Hepatocyte (in vitro differentiated cells): ENCODE measurements around the gene ZBTB42. TPM values are rescaled to one million over a fixed set of nuclear protein-coding genes. Genes with fewer than 3 reads are reported as not detected.

Experiments
- DNase-seq: peaks from one replicate; pipeline ENCODE4 v3.0.0-alpha.2; 2016; ENCODE audit warnings: low spot score
- H2AFZ ChIP-seq: fragments of 200-600 bp; sonication (generic); 2 replicates; pipeline ENCODE4 v1.6.0; 2016; ENCODE audit warnings: antibody characterized with exemption, mild to moderate bottlenecking
- H3K27ac ChIP-seq: fragments of 200-600 bp; sonication (generic); 2 replicates; pipeline ENCODE4 v1.5.1; 2016; ENCODE audit warnings: mild to moderate bottlenecking
- H3K27me3 ChIP-seq: fragments of 200-600 bp; sonication (generic); 2 replicates; pipeline ENCODE4 v1.6.1; 2016
- H3K36me3 ChIP-seq: fragments of 200-600 bp; sonication (generic); replicated peaks from 2 replicates; pipeline ENCODE4 v1.5.1; 2016; ENCODE audit warnings: low read depth; ENCODE audit not compliant: insufficient read depth
- H3K4me1 ChIP-seq: fragments of 200-600 bp; sonication (generic); 2 replicates; pipeline ENCODE4 v1.5.1; 2016; ENCODE audit warnings: mild to moderate bottlenecking, moderate library complexity; ENCODE audit not compliant: insufficient read depth
- H3K4me2 ChIP-seq: fragments of 200-600 bp; sonication (generic); 2 replicates; pipeline ENCODE4 v1.6.0; 2016
- H3K4me3 ChIP-seq: fragments of 200-600 bp; sonication (generic); 2 replicates; pipeline ENCODE4 v1.5.1; 2016; ENCODE audit warnings: mild to moderate bottlenecking
- H3K79me2 ChIP-seq: fragments of 200-600 bp; sonication (generic); 2 replicates; pipeline ENCODE4 v1.6.0; 2017; ENCODE audit warnings: mild to moderate bottlenecking
- H3K9me2 ChIP-seq: fragments of 200-600 bp; sonication (generic); replicated peaks from 2 replicates; pipeline ENCODE4 v1.6.0; 2017; ENCODE audit warnings: mild to moderate bottlenecking; ENCODE audit not compliant: insufficient read depth
- H3K9me3 ChIP-seq: fragments of 200-600 bp; sonication (generic); 2 replicates; pipeline ENCODE4 v1.5.1; 2016; ENCODE audit warnings: low read depth, mild to moderate bottlenecking
- H4K20me1 ChIP-seq: fragments of 200-600 bp; sonication (generic); 2 replicates; pipeline ENCODE4 v1.6.0; 2016; ENCODE audit warnings: mild to moderate bottlenecking; ENCODE audit not compliant: insufficient read depth, poor library complexity, severe bottlenecking
- CTCF ChIP-seq: fragments of 200-600 bp; sonication (generic); IDR thresholded peaks from 2 replicates; pipeline ENCODE4 v1.5.1; 2016; ENCODE audit warnings: antibody characterized with exemption, mild to moderate bottlenecking; ENCODE audit not compliant: poor library complexity
- EZH2 ChIP-seq: fragments of 200-600 bp; sonication (generic); IDR thresholded peaks from 2 replicates; pipeline ENCODE4 v1.6.1; 2016; ENCODE audit warnings: antibody characterized with exemption, mild to moderate bottlenecking, borderline replicate concordance
- EZH2phosphoT487 ChIP-seq: fragments of 200-600 bp; sonication (generic); IDR thresholded peaks from one replicate; pipeline ENCODE4 v1.6.1; 2018; ENCODE audit warnings: antibody characterized with exemption, mild to moderate bottlenecking, low read depth, moderate library complexity; ENCODE audit not compliant: unreplicated experiment, severe bottlenecking
- WGBS: methylation state at CpG from one replicate; pipeline ENCODE4 v1.1.6; 2016; ENCODE audit warnings: low lambda C conversion rate; ENCODE audit errors: missing lambda C conversion rate; 5-methylcytosine and 5-hydroxymethylcytosine counted together
- polyA plus RNA-seq: library from polyadenylated mRNA; unstranded; fragments of >200 nt; fragmentation: Nextera tagmentation; extraction: Ambion mirVana; gene quantifications from 2 replicates; pipeline ENCODE4 v1.2.1, GENCODE V29; 2016
- total RNA-seq: library from RNA; depleted of rRNA; stranded (reverse); fragments of >200 nt; gene quantifications from 2 replicates; pipeline ENCODE4 v1.2.3, GENCODE V29; 2014

The ZBTB42 gene
- total and polyA plus RNA-seq, 2 experiments from 2014 or later, result 3.6 to 8.6 TPM

GRCh38 chr14:104752735-104753527 is 48.0 kb upstream of the ZBTB42 start, which contains the start of gene SIVA1:
Gene SIVA1 (plus strand): TSS chr14:104753147. CDS start chr14:104753202, 55 bp downstream.
- H3K27ac ChIP-seq, result peak within 1 kb of the TSS; percentile 92
- peak within 1 kb of the TSS; percentile 97 for H3K4me2 ChIP-seq
- no peaks in the 10 kb centered on the region for H3K36me3 ChIP-seq
- peaks cover 49% of the 10 kb centered on the region for H3K79me2 ChIP-seq
- H3K9me3 ChIP-seq, result no peaks in the 10 kb centered on the region
- H4K20me1 ChIP-seq, result peaks cover 26% of the 10 kb centered on the region
- DNase-seq, result peak; percentile 99
- H2AFZ ChIP-seq, result peak within 1 kb of the TSS; percentile 37
- no peaks in the 10 kb centered on the region for H3K27me3 ChIP-seq
- under 1% methylated on average over 78 of the region's 95 CpGs for WGBS
- TF ChIP-seq EZH2 (no peak), EZH2phosphoT487 (no peak), CTCF (no peak)
- H3K4me3 ChIP-seq, result peak within 1 kb of the TSS; percentile 53
- H3K4me1 ChIP-seq, result peaks cover 25% of the 10 kb centered on the region
- H3K9me2 ChIP-seq, result no peaks in the 10 kb centered on the region

- Histone ChIP-seq H4K20me1 (peaks cover 26% of the 10 kb centered on the region), H2AFZ (peak overlapping the region; percentile 37), H3K79me2 (peaks cover 56% of the 10 kb centered on the region), H3K4me2 (peak overlapping the region; percentile 97), H3K9me3 (no peaks in the 10 kb centered on the region), H3K4me3 (peak overlapping the region; percentile 53), H3K27ac (peak overlapping the region; percentile 92), H3K36me3 (no peaks in the 10 kb centered on the region), H3K27me3 (no peaks in the 10 kb centered on the region), H3K9me2 (no peaks in the 10 kb centered on the region), H3K4me1 (peaks cover 18% of the 10 kb centered on the region)
- TF ChIP-seq EZH2phosphoT487 (no peak), CTCF (no peak), EZH2 (no peak)
- 3% methylated on average over 30 of the region's 30 CpGs for WGBS
- DNase-seq, result peak; percentile 43
These were observed 47.2 kb upstream of the ZBTB42 start for GRCh38 chr14:104753528-104754212.

- no peaks in the 10 kb centered on the region for H3K9me3 ChIP-seq
- H2AFZ ChIP-seq, result no peak overlapping the region
- H3K9me2 ChIP-seq, result no peaks in the 10 kb centered on the region
- peak overlapping the region; percentile 53 for H3K4me3 ChIP-seq
- H3K36me3 ChIP-seq, result no peaks in the 10 kb centered on the region
- peaks cover 31% of the 10 kb centered on the region for H4K20me1 ChIP-seq
- peaks cover 63% of the 10 kb centered on the region for H3K79me2 ChIP-seq
- peak overlapping the region; percentile 92 for H3K27ac ChIP-seq
- TF ChIP-seq CTCF, result no peak
- TF ChIP-seq EZH2, result no peak
- no peak for TF ChIP-seq EZH2phosphoT487
- no peak for DNase-seq
- H3K4me2 ChIP-seq, result peak overlapping the region; percentile 97
- H3K4me1 ChIP-seq, result peaks cover 13% of the 10 kb centered on the region
- H3K27me3 ChIP-seq, result no peaks in the 10 kb centered on the region
- 69% methylated on average over 13 of the region's 13 CpGs for WGBS
These were observed 46.6 kb upstream of the ZBTB42 start for GRCh38 chr14:104754213-104754851.
